ENCODE measurements around the gene RNF144A.
"Not testable (repeated sequence)": the region's sequence is repeated elsewhere in the genome, so short reads cannot be mapped to it uniquely, and the experiment has no call there.

GRCh38 chr2:6902581-6902980 lies 14.6 kb upstream of the RNF144A start:
- TF ChIP-seq CTCF, EP300 (IDR thresholded peaks at IDR 0.05): not testable (repeated sequence)

Data from tibial nerve (tissue), 4 donors.